GM18907 (cell line): ENCODE data around the gene ANGPTL4.
"Not testable (repeated sequence)": the region's sequence is repeated elsewhere in the genome, so short reads cannot be mapped to it uniquely, and the experiment has no call there.

Source experiments
- ATAC-seq: cut with Tn5 transposase; IDR thresholded peaks from one replicate; pipeline ENCODE4 v1.9.1; 2021; ENCODE audit warnings: mild to moderate bottlenecking, moderate library complexity; ENCODE audit not compliant: unreplicated experiment

ANGPTL4 gene

DNA sequence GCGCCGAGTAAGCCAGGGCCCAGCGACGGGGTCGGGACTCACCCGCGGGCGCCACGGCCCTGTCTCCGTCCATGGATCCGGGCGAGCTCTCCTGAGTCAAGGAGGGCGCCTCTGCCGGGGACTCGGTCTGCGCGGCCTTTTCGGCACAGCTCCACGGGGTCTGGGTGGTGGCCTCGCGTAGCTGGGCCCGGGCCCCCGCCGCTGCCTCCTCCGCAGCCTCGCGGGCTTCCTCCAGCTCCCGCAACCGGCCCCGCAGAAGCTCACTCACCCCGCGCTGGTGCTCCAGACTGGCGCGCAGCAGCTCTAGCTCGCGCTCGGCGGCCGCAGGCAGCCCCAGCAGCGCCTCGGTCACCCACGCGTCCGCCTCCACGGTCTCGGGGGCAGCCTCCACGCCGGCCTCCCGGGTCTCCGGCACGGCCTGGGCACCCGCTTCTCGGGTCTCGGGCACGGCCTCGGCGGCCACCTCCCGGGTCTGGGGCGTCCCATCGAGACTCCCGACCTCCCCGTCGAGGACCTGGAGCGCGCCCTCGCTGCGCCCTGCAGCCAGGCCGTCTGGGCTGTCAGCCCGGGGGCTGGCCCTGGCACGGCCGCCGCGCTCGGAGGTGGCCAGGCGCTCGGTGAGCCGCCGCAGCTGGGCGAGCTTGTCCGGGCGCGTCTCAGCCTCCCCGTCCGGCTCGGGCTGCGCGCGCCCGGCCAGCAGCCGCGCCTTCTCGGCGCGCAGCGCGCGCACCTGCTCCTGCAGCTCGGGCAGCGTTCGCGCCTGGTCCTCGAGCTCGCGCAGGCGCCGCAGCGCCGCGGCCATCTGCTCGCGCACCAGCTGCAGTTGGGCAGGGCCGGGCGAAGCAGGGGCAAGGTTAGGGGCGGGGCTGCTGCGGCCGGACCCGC lies 29.3 kb upstream of the ANGPTL4 start:
- no peak for ATAC-seq

DNA sequence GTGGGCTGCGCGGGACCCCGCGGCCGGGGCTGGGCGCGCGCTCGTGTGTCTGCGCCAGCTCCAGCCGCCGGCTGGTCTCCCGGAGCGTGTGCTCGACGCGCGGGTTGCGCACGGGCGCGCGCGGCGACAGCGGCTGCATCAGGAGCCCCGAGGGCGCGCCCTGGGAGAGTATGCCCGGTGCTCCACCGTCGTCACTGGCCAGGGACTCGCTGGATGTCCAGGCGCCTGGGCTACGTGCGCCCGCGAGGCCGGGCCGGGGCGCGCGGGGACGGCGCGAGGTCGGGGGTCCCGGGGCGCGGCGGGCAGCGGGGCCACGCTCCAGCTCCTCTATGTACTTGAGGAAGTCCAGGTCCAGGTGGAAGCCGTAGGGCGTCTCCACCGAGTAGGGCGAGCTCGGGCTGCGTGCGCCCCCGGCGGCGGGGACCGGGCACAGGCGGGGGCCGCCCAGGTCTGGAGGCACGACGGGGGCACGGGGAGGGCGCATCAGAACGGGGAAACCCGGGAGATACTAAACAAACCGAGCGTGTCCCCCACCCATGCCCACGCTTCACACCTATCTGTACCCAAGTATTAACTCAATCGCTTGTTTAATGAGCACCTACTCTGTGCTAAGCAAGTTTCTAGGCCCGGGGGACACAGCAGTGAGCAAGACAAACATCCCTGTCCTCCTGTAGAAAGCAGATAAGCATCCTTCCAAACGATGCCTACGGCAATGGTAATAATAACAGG lies 28.4 kb upstream of the ANGPTL4 start:
- no peak for ATAC-seq

GRCh38 chr19:8336072-8336569 lies 27.8 kb upstream of the ANGPTL4 start:
- ATAC-seq: no peak

- ATAC-seq: no peak
These were observed 27.3 kb upstream of the ANGPTL4 start for GRCh38 chr19:8336660-8337059.

GRCh38 chr19:8337728-8338127 lies 26.2 kb upstream of the ANGPTL4 start:
- ATAC-seq: no peak

DNA sequence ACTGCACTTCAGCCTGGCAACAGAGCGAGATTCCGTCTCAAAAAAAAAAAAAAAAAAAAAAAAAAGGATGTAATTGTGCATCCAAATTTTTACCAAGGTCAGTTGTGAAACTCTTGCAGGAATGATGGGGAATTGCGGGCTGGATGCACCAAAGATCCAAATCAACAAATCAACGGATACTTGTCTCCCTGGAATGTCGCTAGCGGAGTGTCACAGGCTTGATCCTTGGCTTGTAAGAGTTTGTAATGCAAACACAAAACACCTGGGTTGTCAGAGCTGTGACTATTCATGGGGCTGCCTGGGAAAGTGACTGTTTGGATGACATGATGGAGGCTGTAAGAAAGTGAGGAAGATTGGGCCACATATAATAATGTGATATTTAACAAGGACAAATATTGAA lies 25.1 kb upstream of the ANGPTL4 start:
- ATAC-seq: no peak

DNA sequence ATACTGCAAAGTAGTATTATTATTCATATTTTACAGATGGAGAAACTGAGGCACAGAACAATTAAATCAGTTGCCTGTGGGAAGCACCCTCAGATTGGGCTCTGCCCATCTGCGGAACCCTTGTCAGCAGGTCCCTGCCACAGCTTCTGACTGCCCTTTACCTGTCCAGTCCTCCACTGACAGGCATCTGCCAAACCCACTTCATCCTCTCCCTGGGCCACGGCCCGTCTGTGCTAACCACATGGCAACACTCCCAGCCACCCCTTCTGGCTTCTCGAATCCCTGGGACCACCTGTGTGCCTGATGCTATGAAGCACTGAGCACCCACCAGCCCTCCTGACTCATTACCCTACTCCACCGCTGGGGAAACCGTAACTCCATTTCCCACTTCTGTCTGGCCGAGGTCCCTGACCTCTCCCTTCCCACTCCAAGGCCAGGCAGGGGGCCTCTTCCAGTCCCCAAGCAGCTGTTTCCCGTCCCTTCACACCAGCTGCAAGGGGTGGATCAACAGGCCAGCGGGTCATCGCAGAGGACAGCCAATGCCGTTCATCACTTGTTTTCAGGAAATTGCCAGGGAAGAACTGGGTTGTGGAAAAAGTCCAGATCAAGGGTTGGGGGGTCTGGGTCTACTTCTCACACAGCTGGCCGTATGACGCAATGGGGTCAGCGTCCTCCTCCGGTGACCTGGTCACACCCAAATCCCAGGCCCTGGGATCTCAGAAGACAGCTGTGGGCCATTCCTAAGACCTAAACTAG lies 23.4 kb upstream of the ANGPTL4 start:
- no peak for ATAC-seq

DNA sequence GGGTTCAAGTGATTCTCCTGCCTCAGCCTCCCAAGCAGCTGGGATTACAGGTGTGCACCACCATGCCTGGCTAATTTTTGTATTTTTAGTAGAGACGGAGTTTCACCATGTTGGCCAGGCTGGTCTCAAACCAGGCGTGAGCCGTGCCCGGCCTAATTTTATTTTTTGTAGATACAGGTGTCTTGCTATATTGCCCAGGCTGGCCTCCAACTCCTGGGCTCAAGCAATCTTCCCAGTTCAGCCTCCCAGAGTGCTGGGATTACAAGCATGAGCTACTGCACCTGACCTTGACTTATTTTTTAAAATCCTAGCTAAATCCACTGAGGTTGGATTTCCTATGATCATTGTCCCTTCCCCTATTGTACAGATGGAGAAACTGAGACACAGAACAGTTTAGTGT lies 22.5 kb upstream of the ANGPTL4 start:
- ATAC-seq: not testable (repeated sequence)

GRCh38 chr19:8342316-8342683 lies 21.7 kb upstream of the ANGPTL4 start:
- no peak for ATAC-seq

GRCh38 chr19:8342684-8343482 lies 21.1 kb upstream of the ANGPTL4 start, which contains the start of gene KANK3:
Gene KANK3 (minus strand): TSS chr19:8343262. CDS start chr19:8337828, 5,434 bp downstream.
- peak; percentile 91 for ATAC-seq

DNA sequence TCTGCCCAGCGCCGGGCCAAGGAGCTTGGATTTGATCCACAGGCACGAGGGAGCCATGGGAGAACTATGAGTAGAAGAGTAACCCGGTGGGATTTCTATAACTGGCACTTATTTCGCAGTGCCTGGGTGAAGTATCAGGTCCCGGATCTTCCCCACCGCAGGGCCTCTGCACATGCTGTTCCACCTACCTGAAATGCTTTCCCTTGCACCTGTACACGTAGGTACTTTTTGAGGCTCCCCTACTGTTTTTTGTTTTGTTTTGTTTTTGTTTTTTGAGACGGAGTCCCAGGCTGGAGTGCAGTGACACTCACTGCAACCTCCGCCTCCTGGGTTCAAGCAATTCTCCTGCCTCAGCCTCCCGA lies 20.5 kb upstream of the ANGPTL4 start:
- no peak for ATAC-seq

GRCh38 chr19:8349629-8350372 lies 14.2 kb upstream of the ANGPTL4 start:
- not testable (repeated sequence) for ATAC-seq

DNA sequence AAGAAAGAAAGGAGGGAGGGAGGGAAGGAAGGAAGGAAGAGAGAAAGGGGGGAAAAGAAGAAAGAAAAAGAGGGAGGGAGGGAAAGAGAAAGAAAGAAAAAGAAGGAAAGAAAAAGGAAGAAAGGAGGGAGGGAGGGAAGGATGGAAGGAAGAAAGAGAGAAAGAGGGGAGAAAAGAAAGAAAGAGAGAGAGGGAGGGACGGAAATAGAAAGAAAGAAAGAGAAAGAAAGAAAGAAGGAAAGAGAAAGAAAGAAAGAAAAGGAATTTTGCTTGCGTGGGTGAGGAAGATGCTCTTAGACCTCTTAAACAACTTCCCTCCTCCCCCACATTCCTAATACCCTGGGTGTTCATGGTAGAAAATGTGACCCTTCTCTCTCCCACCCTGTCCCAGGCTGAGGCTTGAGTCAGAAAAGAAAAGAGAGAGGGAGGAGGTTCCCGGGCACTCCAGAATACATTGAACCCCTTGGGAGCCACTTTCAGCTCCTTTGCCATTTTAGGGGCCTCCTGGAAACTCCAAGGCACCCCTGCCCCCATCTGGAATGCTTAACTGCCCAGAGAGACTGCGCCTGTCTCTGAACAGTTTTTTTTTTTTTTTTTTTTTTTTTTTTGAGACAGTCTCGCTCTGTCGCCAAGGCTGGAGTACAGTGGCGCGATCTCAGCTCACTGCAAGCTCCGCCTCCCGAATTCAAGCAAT lies 11.7 kb upstream of the ANGPTL4 start:
- no peak for ATAC-seq

- not testable (repeated sequence) for ATAC-seq
These were observed 11.1 kb upstream of the ANGPTL4 start for GRCh38 chr19:8352845-8353244.

GRCh38 chr19:8355631-8356402 lies 8.1 kb upstream of the ANGPTL4 start:
- no peak for ATAC-seq

DNA sequence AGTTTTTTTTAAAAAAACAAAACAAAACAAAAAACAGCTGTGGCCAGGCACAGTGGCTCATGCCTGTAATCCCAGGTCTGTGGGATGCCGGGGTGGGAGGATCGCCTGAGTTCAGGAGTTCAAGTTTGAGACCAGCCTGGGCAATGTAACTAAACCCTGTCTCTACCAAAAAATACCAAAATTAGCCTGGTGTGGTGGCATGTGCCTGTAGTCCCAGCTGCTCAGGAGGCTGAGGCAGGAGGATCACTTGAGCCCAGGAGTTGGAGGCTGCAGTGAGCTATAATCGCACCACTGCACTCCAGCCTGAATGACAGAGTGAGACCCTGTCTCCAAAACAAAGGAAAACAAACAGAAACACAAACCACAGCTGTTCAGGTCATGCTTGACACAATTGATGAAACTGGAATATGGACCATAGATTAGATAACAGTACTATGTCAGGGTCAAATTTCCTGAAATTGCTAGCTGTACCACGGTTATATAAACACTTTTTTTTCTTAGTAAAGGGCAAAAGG lies 6.9 kb upstream of the ANGPTL4 start:
- ATAC-seq: no peak

- ATAC-seq: no peak
These were observed 5.0 kb upstream of the ANGPTL4 start for GRCh38 chr19:8358948-8359347.

DNA sequence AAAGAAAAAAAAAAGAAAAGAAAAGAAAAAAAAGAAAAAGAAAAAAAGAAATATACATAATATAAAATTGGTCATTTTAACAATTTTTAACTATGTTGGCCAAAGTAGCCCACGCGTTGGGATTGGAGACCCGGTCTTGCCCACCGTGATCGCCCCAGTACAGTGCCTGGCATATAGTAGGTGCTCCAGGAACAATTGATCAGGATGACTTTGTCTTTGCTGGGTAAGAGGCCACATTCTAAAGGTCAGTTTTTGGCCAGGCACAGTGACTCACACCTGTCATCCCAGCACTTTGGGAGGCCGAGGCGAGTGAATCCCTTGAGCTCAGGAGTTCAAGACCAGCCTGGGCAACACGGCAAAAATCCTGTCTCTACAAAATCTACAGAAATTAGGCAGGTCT lies 3.8 kb upstream of the ANGPTL4 start:
- ATAC-seq: no peak
